Esophagus squamous epithelium (tissue), 4 donors: ENCODE measurements around the gene ATRN.

Experiments used
- CTCF ChIP-seq, 6 experiments: fragments of 450-650 bp in 4 of 6; fragments of 200-600 bp in 2 of 6; sonication (generic) in 2 of 6; IDR thresholded peaks; one replicate each; pipeline ENCODE4 v1.5.1; 2016 to 2019; ENCODE audit warnings: antibody characterized with exemption in 6 of 6, mild to moderate bottlenecking in 4 of 6, moderate library complexity in 4 of 6
- POLR2A ChIP-seq, 4 donors: fragments of 450-650 bp; IDR thresholded peaks; one replicate each; pipeline ENCODE4 v1.6.1; 2017; ENCODE audit warnings: antibody characterized with exemption in 4 of 4, mild to moderate bottlenecking in 4 of 4, moderate library complexity in 3 of 4

- TF ChIP-seq CTCF (IDR thresholded peaks at IDR 0.05) (no peak), POLR2A (IDR thresholded peaks at IDR 0.05) (no peak)
Observed at GRCh38 chr20:3486850-3487249, 16.0 kb downstream of the ATRN start.
